ENCODE results near the gene RNF150.

DNA sequence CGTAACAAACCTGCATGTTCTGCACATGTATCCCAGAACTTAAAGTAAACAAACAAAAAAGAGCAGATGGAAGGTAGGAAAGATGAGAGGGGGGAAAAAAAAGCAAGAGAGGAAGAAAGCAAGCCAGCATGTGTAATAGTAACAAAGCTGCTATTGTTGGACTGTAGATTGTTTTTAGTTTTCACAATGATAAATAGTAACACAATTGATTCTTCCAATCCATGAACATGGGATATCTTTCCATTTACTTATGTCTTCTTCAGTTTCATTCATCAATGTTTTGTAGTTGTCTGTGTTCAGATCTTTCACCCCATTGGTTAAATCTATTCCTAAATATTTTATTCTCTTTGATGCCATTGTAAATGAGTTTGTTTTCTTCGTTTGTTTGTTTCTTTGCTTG, 292.1 kb downstream of the RNF150 start:
- TF ChIP-seq, protein P1, sequence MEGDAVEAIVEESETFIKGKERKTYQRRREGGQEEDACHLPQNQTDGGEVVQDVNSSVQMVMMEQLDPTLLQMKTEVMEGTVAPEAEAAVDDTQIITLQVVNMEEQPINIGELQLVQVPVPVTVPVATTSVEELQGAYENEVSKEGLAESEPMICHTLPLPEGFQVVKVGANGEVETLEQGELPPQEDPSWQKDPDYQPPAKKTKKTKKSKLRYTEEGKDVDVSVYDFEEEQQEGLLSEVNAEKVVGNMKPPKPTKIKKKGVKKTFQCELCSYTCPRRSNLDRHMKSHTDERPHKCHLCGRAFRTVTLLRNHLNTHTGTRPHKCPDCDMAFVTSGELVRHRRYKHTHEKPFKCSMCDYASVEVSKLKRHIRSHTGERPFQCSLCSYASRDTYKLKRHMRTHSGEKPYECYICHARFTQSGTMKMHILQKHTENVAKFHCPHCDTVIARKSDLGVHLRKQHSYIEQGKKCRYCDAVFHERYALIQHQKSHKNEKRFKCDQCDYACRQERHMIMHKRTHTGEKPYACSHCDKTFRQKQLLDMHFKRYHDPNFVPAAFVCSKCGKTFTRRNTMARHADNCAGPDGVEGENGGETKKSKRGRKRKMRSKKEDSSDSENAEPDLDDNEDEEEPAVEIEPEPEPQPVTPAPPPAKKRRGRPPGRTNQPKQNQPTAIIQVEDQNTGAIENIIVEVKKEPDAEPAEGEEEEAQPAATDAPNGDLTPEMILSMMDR (IDR thresholded peaks at IDR 0.05): no peak
- TF ChIP-seq POLR2AphosphoS5 (IDR thresholded peaks at IDR 0.05) (no peak), POLR2A (IDR thresholded peaks at IDR 0.05) (no peak), EP300 (IDR thresholded peaks at IDR 0.05) (no peak)

Measured in sigmoid colon (tissue), 4 donors.